Medulla oblongata (tissue), 1 donor: ENCODE results near the gene MCHR2.

Source experiments
- DNase-seq: peaks from one replicate; pipeline ENCODE4 v3.0.0-alpha.2; 2015; ENCODE audit errors: extremely low spot score

MCHR2 gene

DNA sequence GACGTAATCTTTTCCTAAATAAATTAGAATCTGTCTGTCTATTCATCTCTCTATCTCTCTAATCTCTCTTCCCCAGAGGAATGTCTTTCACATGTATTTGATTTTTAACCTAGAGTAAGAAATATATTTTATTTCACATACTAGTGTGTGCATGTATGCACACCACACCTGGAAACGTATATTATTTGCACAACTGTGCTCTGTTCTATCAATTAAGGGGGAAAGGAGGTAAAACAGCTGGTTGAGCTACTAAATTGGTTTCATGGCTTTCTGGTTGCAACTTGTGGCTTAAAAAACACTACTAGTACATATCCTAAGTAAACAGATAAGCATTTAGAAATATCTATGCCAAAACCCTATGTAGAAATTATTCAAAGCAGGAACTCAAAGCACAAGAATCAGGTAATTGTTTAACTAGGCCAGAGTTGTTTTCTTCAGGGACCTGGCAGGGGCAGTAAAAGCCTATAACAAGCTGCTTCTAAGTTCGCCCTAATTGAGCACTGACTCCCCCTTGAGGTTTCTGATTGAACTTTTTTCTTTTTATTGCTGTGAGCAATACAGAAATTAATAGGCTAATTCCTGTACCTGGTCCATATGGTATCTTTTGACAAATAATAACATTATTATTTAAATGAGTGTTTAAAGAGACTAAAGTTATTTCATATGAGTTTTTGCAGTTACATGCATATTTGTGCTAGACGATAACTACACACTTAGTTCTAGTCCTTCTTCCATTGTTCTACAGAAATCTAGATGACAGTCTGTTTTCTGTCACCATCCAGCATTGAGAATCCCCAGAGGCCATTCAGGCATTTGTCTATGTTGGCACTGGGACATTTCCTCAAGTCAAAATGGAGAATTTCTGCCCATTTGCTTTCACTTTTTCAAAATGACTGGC lies 88.6 kb downstream of the MCHR2 start:
- DNase-seq = peak; percentile 64

DNA sequence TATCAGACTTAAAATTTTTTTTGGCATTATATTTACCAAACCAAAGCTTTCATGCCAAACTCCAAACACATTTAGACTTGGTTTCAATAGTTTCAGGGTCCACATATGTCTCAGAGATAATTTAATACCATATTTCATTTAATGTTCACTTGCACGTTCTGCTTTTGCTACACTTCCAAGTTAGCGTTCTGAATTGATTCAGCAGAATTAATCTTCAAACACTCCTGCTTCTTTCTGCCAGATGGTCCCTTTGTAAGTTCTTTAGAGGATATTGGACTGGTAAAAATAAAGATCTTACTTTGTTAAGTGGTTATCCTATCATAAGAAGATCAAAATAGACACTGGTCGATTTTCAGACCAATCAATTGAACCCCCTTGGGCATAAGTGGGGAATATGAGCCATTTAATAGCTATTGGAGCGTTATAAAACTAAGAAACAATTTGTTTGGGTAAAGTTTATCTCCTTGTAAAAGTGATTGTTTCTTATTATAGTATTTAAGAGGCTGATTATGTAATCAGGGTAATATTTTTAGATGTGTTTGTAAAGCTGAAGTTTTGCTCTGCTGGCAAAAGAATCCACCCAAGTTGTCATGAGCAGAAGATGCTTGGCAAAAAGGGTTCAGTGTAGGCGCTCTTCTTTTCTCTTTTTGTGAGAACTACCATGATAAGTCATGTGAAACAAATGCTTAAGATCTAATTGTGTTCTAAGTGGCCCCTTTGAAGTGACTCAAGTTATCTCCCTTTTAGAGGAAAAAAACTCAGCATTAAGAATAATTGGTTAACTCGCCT lies 92.2 kb downstream of the MCHR2 start:
- no peak for DNase-seq

DNA sequence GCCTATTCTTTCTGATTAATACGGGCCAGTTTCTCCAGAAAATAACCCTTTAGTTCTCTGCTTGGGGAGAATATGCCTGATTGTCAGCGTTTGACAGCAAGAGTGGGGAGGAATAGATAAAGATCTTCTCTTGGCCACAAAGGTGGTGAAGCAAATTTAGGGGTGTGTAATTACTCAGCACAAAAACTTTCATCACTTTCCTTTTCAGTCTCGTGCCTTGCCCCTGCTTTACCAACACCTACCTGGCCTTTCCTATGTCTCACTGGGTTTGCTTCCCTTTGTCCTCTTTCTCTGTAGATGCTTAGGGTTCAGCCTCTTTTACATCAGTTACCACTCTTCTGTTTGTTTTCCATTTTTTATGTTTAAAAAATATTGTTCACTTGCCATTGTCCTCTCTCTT lies 99.2 kb downstream of the MCHR2 start:
- no peak for DNase-seq

DNA sequence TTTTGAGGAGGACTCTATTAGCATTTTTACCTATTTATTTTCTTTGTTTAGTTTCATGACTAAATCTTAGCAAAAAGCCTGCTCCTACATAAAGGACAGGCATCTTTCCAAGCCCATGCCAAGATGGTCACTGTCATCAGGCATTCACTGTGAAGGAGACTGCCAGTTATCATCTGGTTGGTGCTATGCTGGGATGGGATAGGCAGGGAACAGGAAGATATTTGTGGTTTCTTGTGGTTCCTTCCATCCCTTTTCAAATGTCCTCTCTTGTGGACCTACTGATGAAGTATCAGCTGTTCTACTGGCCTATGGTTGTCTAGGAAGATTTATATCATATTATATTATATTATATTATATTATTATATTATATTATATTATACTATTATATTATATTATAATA lies 107.0 kb downstream of the MCHR2 start:
- no peak for DNase-seq

- no peak for DNase-seq
These were observed 109.0 kb downstream of the MCHR2 start for GRCh38 chr6:99885051-99885450.

- DNase-seq = no peak
These were observed 111.8 kb downstream of the MCHR2 start for GRCh38 chr6:99882128-99882702.

- no peak for DNase-seq
These were observed 114.6 kb downstream of the MCHR2 start for GRCh38 chr6:99879431-99879830.

GRCh38 chr6:99875068-99875467 lies 119.0 kb downstream of the MCHR2 start:
- no peak for DNase-seq

GRCh38 chr6:99873084-99873483 lies 120.9 kb downstream of the MCHR2 start:
- DNase-seq = no peak

GRCh38 chr6:99871641-99872040 lies 122.4 kb downstream of the MCHR2 start:
- no peak for DNase-seq
